Progenitor cell of endocrine pancreas (in vitro differentiated cells): ENCODE measurements around the gene DRD3. TPM values are rescaled to one million over a fixed set of nuclear protein-coding genes. Genes with fewer than 3 reads are reported as not detected.

Source experiments
- DNase-seq: peaks from one replicate; pipeline ENCODE4 v3.0.0; 2021; ENCODE audit warnings: low spot score; ENCODE audit not compliant: unreplicated experiment
- H3K27ac Mint-ChIP-seq: 2 replicates; pipeline ENCODE4 v1.8.0; 2021; ENCODE audit warnings: mild to moderate bottlenecking, moderate library complexity, mixed read lengths
- H3K27me3 Mint-ChIP-seq: 2 replicates; pipeline ENCODE4 v1.8.0; 2021; ENCODE audit warnings: mixed read lengths
- H3K36me3 Mint-ChIP-seq: 2 replicates; pipeline ENCODE4 v1.8.0; 2022; ENCODE audit warnings: mixed read lengths; ENCODE audit not compliant: insufficient read depth
- H3K4me1 Mint-ChIP-seq: 2 replicates; pipeline ENCODE4 v1.8.0; 2021; ENCODE audit warnings: low read depth, mixed read lengths
- H3K4me3 Mint-ChIP-seq: 2 replicates; pipeline ENCODE4 v1.8.0; 2021; ENCODE audit warnings: low read depth, mild to moderate bottlenecking, moderate library complexity, mixed read lengths
- H3K9me3 Mint-ChIP-seq: 2 replicates; pipeline ENCODE4 v1.8.0; 2021; ENCODE audit warnings: low read depth, mixed read lengths
- CTCF ChIP-seq: fragments of 200-600 bp; sonication (generic); IDR thresholded peaks from one replicate; pipeline ENCODE4 v1.5.0; 2021; ENCODE audit warnings: antibody characterized with exemption, mild to moderate bottlenecking; ENCODE audit not compliant: unreplicated experiment
- long read RNA-seq: library from polyadenylated mRNA; unstranded; transcript quantifications from one replicate; pipeline ENCODE4 v2.0.0, GENCODE V29; 2020
- total RNA-seq: library from RNA; stranded (reverse); gene quantifications from 2 replicates; pipeline ENCODE4 v1.2.1, GENCODE V29; 2021

DRD3 gene
- total RNA-seq = not detected in 2 replicates
- long read RNA-seq = 0 reads

- no peak for TF ChIP-seq CTCF
- Mint-ChIP-seq H3K36me3 (no peaks in the 10 kb centered on the region), H3K4me3 (no peak within 1 kb of the TSS), H3K27me3 (peaks cover 2% of the 10 kb centered on the region), H3K27ac (no peak within 1 kb of the TSS), H3K4me1 (no peaks in the 10 kb centered on the region), H3K9me3 (no peaks in the 10 kb centered on the region)
- peak; percentile 45 for DNase-seq
Observed at GRCh38 chr3:114178770-114179368, at the start of gene DRD3. DRD3 (minus strand) TSS chr3:114179052; CDS start chr3:114171992, 7,060 bp downstream.

- H3K4me1 Mint-ChIP-seq = no peaks in the 10 kb centered on the region
Observed at GRCh38 chr3:114227076-114227475, 48.2 kb upstream of the DRD3 start.

GRCh38 chr3:114226313-114226712 is 47.5 kb upstream of the DRD3 start:
- Mint-ChIP-seq H3K27ac (no peak overlapping the region), H3K4me3 (no peak overlapping the region), H3K4me1 (no peaks in the 10 kb centered on the region), H3K36me3 (no peaks in the 10 kb centered on the region), H3K27me3 (no peaks in the 10 kb centered on the region), H3K9me3 (peaks cover 9% of the 10 kb centered on the region)
- no peak for TF ChIP-seq CTCF
- no peak for DNase-seq

More at GRCh38 chr3:114227076-114227475, 48.2 kb upstream of the DRD3 start:
- Mint-ChIP-seq H3K27ac (no peak overlapping the region), H3K4me3 (no peak overlapping the region), H3K27me3 (no peaks in the 10 kb centered on the region), H3K36me3 (no peaks in the 10 kb centered on the region), H3K9me3 (peaks cover 9% of the 10 kb centered on the region)
- TF ChIP-seq CTCF = no peak
- no peak for DNase-seq

- H3K36me3 Mint-ChIP-seq = no peaks in the 10 kb centered on the region
- H3K27ac Mint-ChIP-seq = no peak overlapping the region
- H3K4me3 Mint-ChIP-seq = no peak overlapping the region
- H3K9me3 Mint-ChIP-seq = peaks cover 9% of the 10 kb centered on the region
- no peaks in the 10 kb centered on the region for H3K27me3 Mint-ChIP-seq
- H3K4me1 Mint-ChIP-seq = no peaks in the 10 kb centered on the region
- no peak for DNase-seq
- no peak for TF ChIP-seq CTCF
Observed at GRCh38 chr3:114223143-114223542, 44.3 kb upstream of the DRD3 start.

GRCh38 chr3:114221881-114222264 is 43.0 kb upstream of the DRD3 start:
- no peak overlapping the region for H3K27ac Mint-ChIP-seq
- H3K36me3 Mint-ChIP-seq = no peaks in the 10 kb centered on the region
- no peaks in the 10 kb centered on the region for H3K27me3 Mint-ChIP-seq
- no peaks in the 10 kb centered on the region for H3K4me1 Mint-ChIP-seq
- H3K4me3 Mint-ChIP-seq = no peak overlapping the region
- TF ChIP-seq CTCF = no peak
- H3K9me3 Mint-ChIP-seq = peaks cover 9% of the 10 kb centered on the region
- DNase-seq = no peak
